Adipose tissue (tissue), 3 donors: ENCODE measurements around the gene MARCHF11. TPM values are rescaled to one million over a fixed set of nuclear protein-coding genes. Genes with fewer than 3 reads are reported as not detected.

Experiments used
- H3K27ac ChIP-seq: one replicate; pipeline ENCODE4 v1.5.1; 2013; ENCODE audit warnings: low read depth, low read length
- WGBS, 3 donors: extraction: QIAGEN DNeasy Blood & Tissue Kit; methylation state at CpG; one replicate each; pipeline ENCODE4 v1.1.7; 2013; 5-methylcytosine and 5-hydroxymethylcytosine counted together
- polyA plus RNA-seq, 3 donors: library from polyadenylated mRNA; stranded (reverse); fragments of 200-250 nt; gene quantifications; one replicate each; pipeline ENCODE4 v1.2.3, GENCODE V29; 2013
- donor health status: healthy with polysubstance abuse.
- donor health status: Bipolar disorder and iron deficiency.
- donor health status: healthy.

Gene MARCHF11
- polyA plus RNA-seq = under 1 TPM in 1 of 3 donors, not detected in 2; 0.32 TPM

DNA sequence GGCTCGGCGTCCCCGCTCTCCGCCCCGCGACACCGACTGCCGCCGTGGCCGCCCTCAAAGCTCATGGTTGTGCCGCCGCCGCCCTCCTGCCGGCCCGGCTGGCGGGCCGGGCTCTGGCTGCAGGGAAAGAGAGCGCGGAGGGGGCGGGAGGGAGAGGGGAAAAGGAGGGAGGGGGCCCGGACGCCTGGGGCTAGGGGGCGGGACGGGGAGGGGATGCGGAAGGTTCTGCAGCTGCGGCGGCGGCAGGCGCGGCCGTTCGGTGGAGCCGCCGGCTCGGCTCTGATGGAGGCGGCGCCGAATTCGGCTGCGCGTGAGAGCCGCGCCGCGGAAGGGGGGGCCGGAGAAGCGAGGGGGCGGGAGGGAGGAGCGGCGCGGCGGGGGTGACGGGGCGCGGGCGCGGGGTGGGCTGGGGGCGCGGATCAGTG lies at the start of gene MARCHF11:
MARCHF11 (minus strand) TSS at position 281 of the 425 bp plus-strand sequence; CDS start at position 65, 216 bp downstream.
- 0 to 3% (median 2%) methylated on average over 29 to 53 of the region's 59 CpGs for WGBS, 3 donors
- no peak within 1 kb of the TSS for H3K27ac ChIP-seq

DNA sequence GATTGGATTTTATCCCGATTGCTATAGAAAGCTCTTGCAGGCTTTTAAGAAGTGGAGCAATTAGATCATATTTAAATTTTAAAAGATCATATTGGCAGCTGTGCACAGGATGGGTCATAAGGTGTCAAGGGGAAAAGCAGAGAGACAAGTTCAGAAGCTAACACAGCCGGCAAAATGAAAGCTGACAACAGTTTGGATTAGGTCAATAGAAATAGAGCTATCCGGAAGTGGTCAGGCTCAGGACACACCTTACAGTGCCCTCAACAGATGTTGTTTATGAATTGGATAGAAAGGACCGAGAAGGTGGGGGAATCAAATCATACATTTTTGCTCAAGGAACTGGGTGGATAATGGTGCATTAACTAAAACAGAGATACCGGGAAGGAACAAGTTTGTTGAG lies 46.3 kb upstream of the MARCHF11 start:
- H3K27ac ChIP-seq = no peak overlapping the region
- WGBS, 3 donors = 79 to 92% (median 85%) methylated on average over 5 of the region's 5 CpGs

DNA sequence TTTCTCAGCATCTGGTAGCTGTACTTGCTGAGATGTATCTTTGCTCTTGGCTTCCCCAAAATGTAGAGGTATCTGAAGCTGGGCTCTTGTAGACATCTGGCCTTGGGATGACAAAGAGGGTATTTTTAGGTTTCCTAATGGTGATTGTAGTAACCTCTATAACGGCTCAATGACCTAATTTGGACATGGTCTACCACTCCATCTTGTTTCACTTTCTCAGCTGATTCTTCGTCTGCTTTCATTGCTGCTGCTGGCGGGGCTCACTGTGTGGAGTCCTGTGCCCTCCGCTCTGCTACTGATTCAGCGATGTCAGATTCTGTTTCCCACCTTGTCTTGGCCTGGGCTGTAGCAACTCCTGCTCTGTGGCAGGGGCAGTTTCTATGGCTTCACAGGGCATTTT lies 12.7 kb upstream of the MARCHF11 start:
- no peak overlapping the region for H3K27ac ChIP-seq
- WGBS, 3 donors = 66 to 85% (median 82%) methylated on average over 5 of the region's 5 CpGs

DNA sequence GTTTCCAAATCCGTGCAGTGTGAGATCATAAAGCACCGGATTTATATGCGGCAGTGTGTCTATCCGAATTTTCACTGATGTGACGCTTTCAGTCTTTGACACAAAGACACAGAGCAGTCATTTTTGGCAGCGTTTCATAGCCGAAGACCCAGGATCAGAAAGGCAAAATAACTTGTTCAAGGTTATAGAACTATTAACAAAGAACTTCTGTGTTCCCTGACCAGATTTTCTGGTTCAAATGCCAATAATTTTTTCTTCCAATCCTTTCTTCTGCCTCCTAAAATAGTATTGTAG lies 1.1 kb upstream of the MARCHF11 start:
- WGBS, 3 donors = 15 to 32% (median 28%) methylated on average over 7 of the region's 7 CpGs

GRCh38 chr5:16179936-16180788 lies 571 bp upstream of the MARCHF11 start:
- 2 to 4% (median 3%) methylated on average over 55 to 63 of the region's 63 CpGs for WGBS, 3 donors

More for the DNA sequence above, 1.1 kb upstream of the MARCHF11 start:
- H3K27ac ChIP-seq = no peak overlapping the region

DNA sequence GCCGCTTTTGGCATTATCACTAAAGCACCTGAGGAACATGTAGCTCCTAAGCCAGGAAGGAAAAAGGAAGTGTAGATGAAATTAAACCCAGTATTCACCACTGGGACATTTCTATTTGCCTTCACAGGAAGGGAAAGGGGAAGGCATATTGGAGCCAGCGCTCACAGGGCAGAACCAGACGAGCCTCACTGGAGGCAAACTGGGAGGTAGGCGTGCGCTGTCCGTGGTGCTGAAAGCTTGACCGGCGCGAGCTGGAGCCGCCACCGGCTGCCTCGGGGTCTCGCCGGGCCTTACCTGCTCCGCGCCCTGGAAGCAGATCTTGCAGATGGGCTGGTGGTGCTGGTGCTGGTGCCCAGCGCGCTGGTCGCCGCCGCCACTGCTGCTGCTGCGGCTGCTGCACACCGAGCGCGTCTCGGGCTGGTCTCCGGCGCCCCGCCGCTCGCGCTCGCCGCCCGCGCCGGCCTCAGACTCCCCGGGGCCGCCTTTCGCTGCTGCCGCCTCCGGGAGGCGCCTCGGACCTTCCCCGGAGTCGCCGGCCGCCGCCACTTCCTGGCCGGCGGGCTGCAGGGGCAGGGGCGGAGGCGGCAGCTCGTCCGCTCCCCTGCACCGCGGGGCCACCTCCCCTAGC lies 732 bp downstream of the MARCHF11 start:
- WGBS, 3 donors = 4 to 8% (median 6%) methylated on average over 17 to 57 of the region's 57 CpGs
- H3K27ac ChIP-seq = no peak overlapping the region

More at GRCh38 chr5:16179936-16180788, 571 bp upstream of the MARCHF11 start:
- no peak overlapping the region for H3K27ac ChIP-seq

DNA sequence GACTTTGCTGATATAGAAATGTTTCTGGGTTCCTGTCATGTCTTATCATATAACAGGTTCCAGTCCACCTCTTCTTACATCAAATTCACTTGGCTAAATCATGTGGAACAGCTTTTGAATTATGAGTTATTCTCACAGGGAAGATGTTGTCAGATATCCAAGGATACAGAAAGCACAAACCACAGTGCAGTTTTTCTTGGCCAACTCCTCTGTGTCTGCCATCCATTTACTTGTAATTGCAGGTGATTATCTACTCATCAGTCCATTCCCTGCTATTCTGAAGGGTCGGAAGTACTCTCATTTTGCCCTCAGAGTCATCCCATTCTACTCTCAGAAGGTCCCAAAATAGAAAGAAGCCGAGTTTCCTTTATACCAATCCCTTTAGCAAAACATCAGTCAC lies 10.0 kb downstream of the MARCHF11 start:
- WGBS, 3 donors = 22 to 61% (median 34%) methylated on average over 2 of the region's 2 CpGs
- no peak overlapping the region for H3K27ac ChIP-seq

- WGBS, 3 donors = 0 to 3% (median 1%) methylated on average over 5 of the region's 5 CpGs
Measured at GRCh38 chr5:16160706-16161105, 18.9 kb downstream of the MARCHF11 start.

DNA sequence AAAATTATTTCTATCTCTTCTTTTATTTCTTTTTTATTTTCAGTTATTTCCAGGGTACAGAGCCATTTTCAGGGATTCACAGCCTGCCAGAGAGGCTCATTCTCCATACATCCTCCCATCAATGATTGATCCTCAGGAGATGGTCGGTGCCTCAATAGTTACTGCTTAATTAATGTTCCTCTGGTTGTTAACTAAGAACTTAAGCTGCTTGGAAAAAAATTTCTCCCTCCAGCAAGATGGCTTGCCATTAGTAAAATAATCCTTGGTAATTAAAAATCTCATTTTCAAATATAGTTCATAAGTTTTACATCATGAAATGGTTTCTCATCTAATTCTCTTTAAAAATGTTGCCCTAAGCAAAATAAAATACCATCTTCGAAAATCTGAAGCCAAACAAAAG lies 20.0 kb downstream of the MARCHF11 start:
- WGBS, 3 donors = 80 to 84% (median 82%) methylated on average over 2 of the region's 2 CpGs
- H3K27ac ChIP-seq = no peak overlapping the region

More at GRCh38 chr5:16160706-16161105, 18.9 kb downstream of the MARCHF11 start:
- no peak overlapping the region for H3K27ac ChIP-seq

- WGBS, 3 donors = 67 to 91% (median 82%) methylated on average over 1 of the region's 1 CpG
- H3K27ac ChIP-seq = no peak overlapping the region
Measured at GRCh38 chr5:16156152-16156551, 23.4 kb downstream of the MARCHF11 start.

- H3K27ac ChIP-seq = no peak overlapping the region
- 39 to 51% (median 50%) methylated on average over 3 of the region's 3 CpGs for WGBS, 3 donors
Measured at GRCh38 chr5:16152601-16153568, 26.7 kb downstream of the MARCHF11 start.

GRCh38 chr5:16149621-16150020 lies 30.0 kb downstream of the MARCHF11 start:
- 68 to 85% (median 84%) methylated on average over 3 of the region's 3 CpGs for WGBS, 3 donors
- H3K27ac ChIP-seq = no peak overlapping the region

DNA sequence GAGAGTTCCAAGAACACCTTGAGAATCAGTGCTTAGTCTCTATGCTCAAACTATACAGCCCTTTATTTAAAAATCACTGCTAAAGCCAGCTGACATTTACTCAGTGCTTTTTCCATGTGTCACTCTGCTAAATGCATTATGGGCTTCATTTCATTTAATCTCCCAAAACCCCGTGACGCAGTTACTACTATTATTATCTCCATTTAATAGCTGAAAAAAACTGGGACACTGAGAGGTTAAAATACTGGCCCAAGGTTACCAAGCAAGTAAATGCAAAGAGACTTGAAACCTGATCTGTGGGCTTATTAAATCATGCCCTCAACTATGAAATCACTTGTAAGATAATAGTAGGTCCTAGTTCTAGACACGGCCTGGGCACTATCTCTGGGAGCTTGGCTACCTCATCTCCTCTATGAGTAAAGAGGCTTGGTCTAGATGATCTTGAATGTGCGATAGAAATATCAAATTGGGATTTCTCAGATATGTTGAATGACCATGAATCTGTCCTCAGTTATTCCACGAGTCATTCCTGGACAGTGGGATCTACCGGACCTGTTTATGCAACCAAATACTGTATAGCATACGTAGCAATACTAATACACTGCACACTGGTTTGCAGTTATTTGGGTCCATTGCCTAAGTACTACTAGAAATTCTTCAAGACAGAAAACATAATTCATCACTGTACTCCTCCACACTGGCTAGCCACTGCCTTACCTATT lies 32.3 kb downstream of the MARCHF11 start:
- H3K27ac ChIP-seq = no peak overlapping the region
- WGBS, 3 donors = 72 to 80% (median 73%) methylated on average over 7 of the region's 7 CpGs

- no peak overlapping the region for H3K27ac ChIP-seq
- 84 to 92% (median 87%) methylated on average over 4 of the region's 4 CpGs for WGBS, 3 donors
Measured at GRCh38 chr5:16144416-16144815, 35.2 kb downstream of the MARCHF11 start.

DNA sequence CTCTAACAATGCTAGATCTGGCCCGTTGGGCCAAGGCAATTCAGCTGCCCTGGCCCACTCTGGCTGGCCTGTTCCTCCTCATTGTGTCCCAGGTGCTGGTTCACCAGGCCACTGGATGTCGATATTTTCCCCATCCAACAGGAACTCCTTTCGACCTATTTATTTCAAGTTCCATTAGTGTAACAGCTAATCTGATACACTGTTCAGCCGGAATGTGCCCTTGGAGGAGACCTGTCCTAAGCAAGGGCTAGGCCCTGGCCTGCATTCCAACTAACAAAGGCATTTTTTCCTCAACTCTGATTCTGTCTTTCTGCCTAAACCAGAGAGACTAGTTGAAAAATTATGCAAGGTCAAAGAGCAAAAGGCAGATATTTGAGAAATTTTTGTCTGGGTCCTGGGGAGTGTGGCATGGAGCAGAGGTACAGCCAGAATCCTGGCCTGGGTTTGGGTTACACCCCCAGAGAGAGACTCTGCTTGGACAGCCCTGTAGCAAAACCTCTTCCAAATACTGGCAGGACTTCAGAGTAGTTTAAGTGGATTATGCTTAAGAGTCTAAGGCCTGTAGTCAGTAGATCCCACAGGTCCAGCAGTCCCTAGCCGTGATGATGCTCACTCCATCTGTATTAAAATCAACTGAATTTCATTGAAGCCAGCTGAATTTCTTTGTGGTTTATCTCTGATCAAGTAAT lies 36.1 kb downstream of the MARCHF11 start:
- no peak overlapping the region for H3K27ac ChIP-seq
- WGBS, 3 donors = 57 to 63% (median 57%) methylated on average over 5 of the region's 5 CpGs

GRCh38 chr5:16140944-16141343 lies 38.6 kb downstream of the MARCHF11 start:
- 52 to 77% (median 61%) methylated on average over 4 of the region's 4 CpGs for WGBS, 3 donors
- H3K27ac ChIP-seq = no peak overlapping the region

DNA sequence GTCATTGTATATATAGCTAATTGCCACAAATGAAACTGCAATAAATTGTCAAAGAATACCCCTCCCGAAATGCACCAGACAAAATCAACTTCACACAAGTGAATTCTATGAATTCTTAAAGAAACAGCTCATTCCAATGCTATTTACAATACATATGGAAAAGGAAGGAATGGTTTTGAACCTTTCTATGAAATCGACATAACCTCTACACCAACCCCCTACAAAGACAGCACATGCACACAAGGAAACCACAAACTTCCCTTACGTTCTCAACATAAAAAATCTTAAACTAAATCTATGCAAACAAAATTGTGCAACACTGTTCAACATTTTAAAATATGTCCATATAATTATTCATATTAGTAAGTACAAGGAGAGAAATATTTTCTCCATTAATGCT lies 39.2 kb downstream of the MARCHF11 start:
- 48 to 73% (median 65%) methylated on average over 3 of the region's 3 CpGs for WGBS, 3 donors
- H3K27ac ChIP-seq = no peak overlapping the region

GRCh38 chr5:16137177-16137576 lies 42.4 kb downstream of the MARCHF11 start:
- H3K27ac ChIP-seq = no peak overlapping the region
